Mesothelial cell of epicardium (in vitro differentiated cells): ENCODE data around the gene NFKB2. TPM values are rescaled to one million over a fixed set of nuclear protein-coding genes. Genes with fewer than 3 reads are reported as not detected.

ENCODE experiments used
- DNase-seq, 2 experiments: peaks; one replicate each; pipeline ENCODE4 v3.0.0; 2021; ENCODE audit warnings: low spot score in 2 of 2; ENCODE audit not compliant: unreplicated experiment in 2 of 2
- H3K27ac Mint-ChIP-seq: 2 replicates; pipeline ENCODE4 v1.8.0; 2021; ENCODE audit warnings: mixed read lengths
- H3K27me3 Mint-ChIP-seq: 2 replicates; pipeline ENCODE4 v1.8.0; 2021; ENCODE audit warnings: low read depth, mixed read lengths
- H3K36me3 Mint-ChIP-seq: 2 replicates; pipeline ENCODE4 v1.8.0; 2021; ENCODE audit warnings: mixed read lengths
- H3K4me1 Mint-ChIP-seq: 2 replicates; pipeline ENCODE4 v1.8.0; 2021; ENCODE audit warnings: mixed read lengths
- H3K4me3 Mint-ChIP-seq: 2 replicates; pipeline ENCODE4 v1.8.0; 2021; ENCODE audit warnings: mild to moderate bottlenecking, moderate library complexity, mixed read lengths
- H3K9me3 Mint-ChIP-seq: 2 replicates; pipeline ENCODE4 v1.8.0; 2021; ENCODE audit warnings: mixed read lengths
- total RNA-seq: library from RNA; stranded (reverse); gene quantifications from 3 replicates; pipeline ENCODE4 v1.2.1, GENCODE V29; 2021
- TF ChIP-seq, protein P1 (sequence below): fragments of 200-600 bp; sonication (generic); IDR thresholded peaks from one replicate; pipeline ENCODE4 v1.5.0; 2021; ENCODE audit warnings: antibody characterized with exemption; ENCODE audit not compliant: unreplicated experiment

Gene NFKB2
- total RNA-seq, 1 donor from 2014 or later, result 55.8 TPM

DNA sequence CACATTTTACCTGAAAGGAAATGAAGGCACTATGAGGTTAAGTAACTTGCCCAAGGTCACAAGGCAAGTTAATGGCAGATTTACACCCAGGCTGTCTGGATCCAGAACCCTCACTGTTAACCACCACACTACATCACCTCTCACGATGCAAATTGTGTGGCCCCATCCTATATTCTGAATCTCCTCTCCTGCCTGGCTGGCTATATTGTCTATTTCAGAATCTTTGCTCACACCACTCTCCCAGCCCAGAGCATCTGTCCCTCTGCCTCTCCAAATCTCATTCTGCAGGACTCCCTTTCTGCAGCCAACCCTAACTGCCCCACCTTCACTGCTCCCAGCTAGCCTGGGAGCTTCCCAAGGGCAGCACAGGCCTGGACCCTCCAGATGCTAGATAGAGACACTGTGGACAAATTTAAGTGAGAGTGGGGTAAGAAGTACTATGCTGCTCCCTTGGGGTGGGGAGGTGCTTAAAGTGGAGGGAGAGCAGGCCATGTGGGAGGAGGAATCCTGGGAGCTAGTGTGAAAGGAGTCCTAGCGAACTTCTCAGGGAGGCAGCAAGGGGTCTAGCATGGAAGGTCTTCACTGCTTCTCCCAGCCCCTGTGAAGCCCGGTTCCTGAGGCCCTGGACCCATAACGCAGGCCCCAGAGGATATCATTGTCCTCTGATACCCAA is 36.1 kb downstream of the NFKB2 start:
- Mint-ChIP-seq H3K27ac (peak overlapping the region; percentile 91), H3K4me3 (peak overlapping the region; percentile 94), H3K36me3 (no peaks in the 10 kb centered on the region), H3K9me3 (no peaks in the 10 kb centered on the region), H3K27me3 (peaks cover 7% of the 10 kb centered on the region), H3K4me1 (peaks cover 17% of the 10 kb centered on the region)
- peak in 1 of 2 experiments; percentile 39 for DNase-seq
- TF ChIP-seq, protein P1, sequence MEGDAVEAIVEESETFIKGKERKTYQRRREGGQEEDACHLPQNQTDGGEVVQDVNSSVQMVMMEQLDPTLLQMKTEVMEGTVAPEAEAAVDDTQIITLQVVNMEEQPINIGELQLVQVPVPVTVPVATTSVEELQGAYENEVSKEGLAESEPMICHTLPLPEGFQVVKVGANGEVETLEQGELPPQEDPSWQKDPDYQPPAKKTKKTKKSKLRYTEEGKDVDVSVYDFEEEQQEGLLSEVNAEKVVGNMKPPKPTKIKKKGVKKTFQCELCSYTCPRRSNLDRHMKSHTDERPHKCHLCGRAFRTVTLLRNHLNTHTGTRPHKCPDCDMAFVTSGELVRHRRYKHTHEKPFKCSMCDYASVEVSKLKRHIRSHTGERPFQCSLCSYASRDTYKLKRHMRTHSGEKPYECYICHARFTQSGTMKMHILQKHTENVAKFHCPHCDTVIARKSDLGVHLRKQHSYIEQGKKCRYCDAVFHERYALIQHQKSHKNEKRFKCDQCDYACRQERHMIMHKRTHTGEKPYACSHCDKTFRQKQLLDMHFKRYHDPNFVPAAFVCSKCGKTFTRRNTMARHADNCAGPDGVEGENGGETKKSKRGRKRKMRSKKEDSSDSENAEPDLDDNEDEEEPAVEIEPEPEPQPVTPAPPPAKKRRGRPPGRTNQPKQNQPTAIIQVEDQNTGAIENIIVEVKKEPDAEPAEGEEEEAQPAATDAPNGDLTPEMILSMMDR, result no peak

- peaks cover 7% of the 10 kb centered on the region for H3K27me3 Mint-ChIP-seq
- peak within 1 kb of the TSS; percentile 94 for H3K4me3 Mint-ChIP-seq
- H3K36me3 Mint-ChIP-seq, result no peaks in the 10 kb centered on the region
- no peaks in the 10 kb centered on the region for H3K9me3 Mint-ChIP-seq
- TF ChIP-seq, protein P1, result no peak
- H3K27ac Mint-ChIP-seq, result peak within 1 kb of the TSS; percentile 91
- H3K4me1 Mint-ChIP-seq, result peaks cover 18% of the 10 kb centered on the region
- peak; percentile 87 to 98 for DNase-seq
Measured at GRCh38 chr10:102432162-102432950, 36.9 kb downstream of the NFKB2 start, which contains the start of gene CUEDC2. Gene CUEDC2 (minus strand): TSS chr10:102432574. CDS start chr10:102425188, 7,386 bp downstream.

DNA sequence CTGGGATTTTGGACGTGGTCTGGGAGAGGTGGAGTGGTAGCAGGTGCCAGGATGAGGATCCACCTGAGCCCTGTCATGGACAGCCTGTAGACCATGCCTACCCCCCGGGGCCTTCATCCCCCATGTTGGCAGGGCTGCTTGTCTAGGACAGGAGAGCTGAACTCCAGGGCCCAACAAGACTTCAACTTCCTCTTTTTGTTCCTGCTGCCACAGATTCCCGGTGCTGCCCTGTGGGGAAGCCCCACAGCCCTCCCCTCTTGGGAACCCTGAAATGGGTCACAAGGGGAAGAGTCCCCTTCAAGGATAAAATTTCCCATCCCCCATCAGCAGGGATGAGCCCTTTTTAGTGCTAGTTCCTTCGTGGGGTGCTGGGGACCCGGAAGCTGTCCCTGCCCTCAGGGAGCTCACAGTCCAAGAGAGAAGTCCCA is 38.1 kb downstream of the NFKB2 start:
- no peaks in the 10 kb centered on the region for H3K36me3 Mint-ChIP-seq
- no peak for DNase-seq
- peaks cover 7% of the 10 kb centered on the region for H3K27me3 Mint-ChIP-seq
- TF ChIP-seq, protein P1, result no peak
- peak overlapping the region; percentile 94 for H3K4me3 Mint-ChIP-seq
- H3K4me1 Mint-ChIP-seq, result peaks cover 18% of the 10 kb centered on the region
- H3K9me3 Mint-ChIP-seq, result no peaks in the 10 kb centered on the region
- H3K27ac Mint-ChIP-seq, result no peak overlapping the region

GRCh38 chr10:102434394-102435132 is 39.1 kb downstream of the NFKB2 start:
- Mint-ChIP-seq H3K36me3 (no peaks in the 10 kb centered on the region), H3K27ac (no peak overlapping the region), H3K27me3 (peaks cover 7% of the 10 kb centered on the region), H3K4me1 (peaks cover 18% of the 10 kb centered on the region), H3K9me3 (no peaks in the 10 kb centered on the region), H3K4me3 (no peak overlapping the region)
- TF ChIP-seq, protein P1, result no peak
- no peak for DNase-seq

GRCh38 chr10:102435133-102435497 is 39.6 kb downstream of the NFKB2 start:
- Mint-ChIP-seq H3K9me3 (no peaks in the 10 kb centered on the region), H3K36me3 (no peaks in the 10 kb centered on the region), H3K27me3 (peaks cover 7% of the 10 kb centered on the region), H3K4me3 (peak overlapping the region; percentile 46), H3K4me1 (peaks cover 18% of the 10 kb centered on the region), H3K27ac (peak overlapping the region; percentile 50)
- DNase-seq, result no peak
- TF ChIP-seq, protein P1, result no peak
